GM12801 (cell line): ENCODE data around the gene PACS2.

Experiments
- TF ChIP-seq, protein P1 (sequence below): IDR thresholded peaks from one replicate; pipeline ENCODE4 v1.5.1; 2011; ENCODE audit warnings: control low read depth; ENCODE audit not compliant: insufficient read length; ENCODE audit errors: extremely low read depth

Gene PACS2

DNA sequence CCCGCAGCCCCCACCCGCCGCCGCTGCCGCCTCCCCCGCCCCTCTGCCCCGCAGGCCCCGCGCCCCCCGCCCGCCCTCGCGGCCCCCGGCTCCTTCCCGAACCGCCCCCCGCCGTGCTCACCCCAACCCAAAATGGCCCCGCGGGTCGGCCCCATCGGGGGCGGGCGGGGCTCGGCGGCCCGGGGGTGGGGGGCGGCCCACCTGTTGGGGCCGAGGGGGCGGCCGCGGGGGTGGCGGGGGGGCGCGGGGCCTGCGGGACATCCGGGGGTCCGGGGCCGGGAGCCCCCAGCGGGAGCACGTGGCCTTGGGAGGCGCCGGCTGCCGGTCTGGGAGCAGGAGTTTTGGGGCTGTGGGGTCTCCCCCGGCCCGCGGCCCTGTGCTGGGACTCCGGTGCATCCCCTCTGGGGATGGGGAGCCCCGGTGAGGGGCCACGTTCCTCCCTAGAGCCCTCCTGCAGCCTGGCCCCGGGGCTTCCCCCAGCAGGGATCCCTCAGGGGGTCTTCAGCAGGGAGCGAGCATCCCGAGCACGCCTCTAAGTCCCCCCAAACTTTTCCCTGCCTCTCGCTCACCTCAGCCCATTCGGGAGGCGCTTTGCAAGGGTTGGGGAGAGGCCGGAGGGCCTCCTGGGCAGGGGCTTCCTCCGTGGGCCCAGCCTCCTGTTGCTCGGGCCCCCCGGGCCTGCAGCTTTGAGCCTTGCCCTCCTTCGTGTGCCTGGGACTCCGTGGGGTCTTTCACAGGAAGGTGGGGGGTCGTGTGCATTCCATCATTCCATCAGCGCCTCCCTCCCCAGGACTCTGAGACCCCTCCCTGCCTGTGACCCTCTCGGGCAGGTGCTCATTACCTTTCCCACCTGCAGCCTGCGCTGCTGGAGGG, 105.8 kb downstream of the PACS2 start:
- TF ChIP-seq, protein P1, sequence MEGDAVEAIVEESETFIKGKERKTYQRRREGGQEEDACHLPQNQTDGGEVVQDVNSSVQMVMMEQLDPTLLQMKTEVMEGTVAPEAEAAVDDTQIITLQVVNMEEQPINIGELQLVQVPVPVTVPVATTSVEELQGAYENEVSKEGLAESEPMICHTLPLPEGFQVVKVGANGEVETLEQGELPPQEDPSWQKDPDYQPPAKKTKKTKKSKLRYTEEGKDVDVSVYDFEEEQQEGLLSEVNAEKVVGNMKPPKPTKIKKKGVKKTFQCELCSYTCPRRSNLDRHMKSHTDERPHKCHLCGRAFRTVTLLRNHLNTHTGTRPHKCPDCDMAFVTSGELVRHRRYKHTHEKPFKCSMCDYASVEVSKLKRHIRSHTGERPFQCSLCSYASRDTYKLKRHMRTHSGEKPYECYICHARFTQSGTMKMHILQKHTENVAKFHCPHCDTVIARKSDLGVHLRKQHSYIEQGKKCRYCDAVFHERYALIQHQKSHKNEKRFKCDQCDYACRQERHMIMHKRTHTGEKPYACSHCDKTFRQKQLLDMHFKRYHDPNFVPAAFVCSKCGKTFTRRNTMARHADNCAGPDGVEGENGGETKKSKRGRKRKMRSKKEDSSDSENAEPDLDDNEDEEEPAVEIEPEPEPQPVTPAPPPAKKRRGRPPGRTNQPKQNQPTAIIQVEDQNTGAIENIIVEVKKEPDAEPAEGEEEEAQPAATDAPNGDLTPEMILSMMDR, result no peak

DNA sequence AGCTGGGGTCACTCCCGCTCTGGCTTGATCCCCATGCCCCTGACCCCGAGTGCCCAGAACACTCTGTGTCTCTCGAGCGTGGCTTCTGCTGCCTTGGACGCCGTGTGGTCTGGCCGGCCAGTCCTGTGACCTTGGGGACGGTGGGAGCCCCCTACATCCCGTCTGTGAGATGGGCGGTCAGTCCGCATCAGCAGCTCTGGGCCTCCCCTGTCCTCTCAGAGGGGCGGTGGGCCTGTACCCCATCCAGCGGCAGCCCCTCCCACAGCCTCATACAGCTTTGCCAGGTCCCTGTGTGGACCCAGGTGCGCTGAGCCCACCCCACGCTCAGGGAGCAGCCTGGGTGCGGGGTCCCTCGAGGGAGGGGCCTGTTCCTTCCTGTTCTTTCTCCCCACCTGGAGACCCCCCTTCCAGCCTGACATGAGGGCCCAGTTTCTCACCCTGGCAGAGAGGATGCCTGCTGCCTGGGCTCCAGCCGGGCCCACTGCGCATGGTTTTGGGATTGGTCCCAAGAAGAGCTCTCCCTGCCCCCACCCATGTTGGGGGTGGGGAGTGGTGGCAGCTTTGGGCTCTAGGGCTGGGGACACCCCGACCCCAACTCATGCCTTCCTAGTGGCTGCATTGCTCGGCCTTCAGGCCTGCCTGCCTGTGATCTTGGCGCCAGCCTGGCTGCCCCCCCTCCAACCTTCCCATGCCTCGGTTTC, 106.6 kb downstream of the PACS2 start:
- TF ChIP-seq, protein P1, result no peak

DNA sequence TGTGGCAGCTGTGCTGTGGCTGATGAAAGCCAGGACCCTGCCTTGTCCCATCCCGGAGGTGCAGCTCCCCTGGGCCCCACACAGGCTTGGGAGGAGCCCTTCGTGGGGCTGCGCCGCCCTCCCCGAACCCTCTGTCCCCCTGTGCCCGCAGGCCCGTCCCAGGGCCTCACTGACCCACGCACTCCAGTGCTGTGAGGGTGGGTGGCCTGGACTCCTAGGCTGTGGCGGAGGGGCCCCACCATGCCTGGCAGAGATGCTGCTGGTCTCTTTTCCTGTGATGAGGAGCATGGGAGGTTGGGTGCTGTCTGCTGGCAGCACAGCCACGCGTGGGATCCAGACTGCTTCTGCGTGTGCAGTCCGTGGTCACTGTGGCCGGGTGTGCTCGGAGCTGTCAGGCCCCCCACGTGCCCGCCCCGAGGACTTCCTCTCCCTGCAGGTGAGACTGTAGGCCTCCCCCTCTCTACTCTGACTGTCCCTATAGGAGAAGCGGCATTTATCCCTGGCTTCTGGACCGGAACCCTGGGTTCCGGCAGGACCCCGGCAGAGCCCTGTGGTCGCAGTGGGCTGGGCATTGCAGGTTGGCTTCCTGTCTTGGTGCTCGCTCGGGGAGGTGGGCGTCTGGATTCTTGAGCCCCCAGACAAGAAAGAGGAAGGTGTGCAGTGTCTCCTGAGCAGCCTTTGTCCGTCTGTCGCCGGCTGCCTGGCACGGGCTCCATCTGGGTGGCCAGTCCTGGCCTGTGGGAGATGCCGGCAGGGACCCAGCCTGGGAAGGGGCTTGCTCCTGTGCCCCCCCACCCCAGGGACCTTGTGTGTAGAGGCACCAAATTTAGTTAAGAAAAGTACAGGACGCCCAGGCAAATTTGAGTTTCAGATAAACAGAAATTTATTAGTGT, 107.4 kb downstream of the PACS2 start:
- TF ChIP-seq, protein P1, result no peak

DNA sequence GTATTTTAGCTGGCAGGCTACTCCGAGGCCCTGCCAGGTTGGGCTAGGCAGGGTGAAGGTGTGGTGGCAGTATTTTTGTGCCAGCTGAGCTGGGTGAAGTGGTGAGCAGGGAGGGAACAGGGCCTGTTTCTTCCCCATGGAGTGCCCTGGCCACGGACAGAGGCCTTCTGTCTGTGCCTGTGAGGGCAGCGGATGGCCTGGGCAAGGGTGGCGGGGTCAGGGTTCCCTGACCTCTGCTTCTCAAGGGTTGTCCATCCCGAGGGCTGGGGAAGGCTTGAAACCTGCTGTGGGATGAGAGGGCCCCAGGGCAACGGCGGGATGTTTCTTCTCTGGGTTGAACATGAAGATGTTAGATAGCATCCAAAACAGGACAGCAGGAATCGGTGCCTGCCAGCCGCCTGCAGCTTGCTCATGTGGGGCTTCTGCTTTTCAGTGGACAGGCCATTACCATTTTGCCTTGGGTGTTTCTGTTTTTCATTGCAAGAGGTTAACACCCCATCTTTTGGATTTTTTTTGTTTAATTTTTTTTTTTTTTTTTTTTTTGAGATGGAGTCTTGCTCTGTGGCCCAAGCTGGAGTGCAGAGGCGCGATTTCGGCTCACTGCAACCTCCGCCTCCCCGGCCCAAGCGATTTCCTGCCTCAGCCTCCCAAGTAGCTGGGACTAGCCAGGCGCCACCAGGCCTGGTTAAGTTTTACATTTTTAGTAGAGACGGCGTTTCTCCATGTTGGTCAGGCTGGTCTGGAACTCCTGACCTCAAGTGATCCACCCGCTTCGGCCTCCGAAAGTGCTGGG, 108.3 kb downstream of the PACS2 start:
- TF ChIP-seq, protein P1, result no peak

DNA sequence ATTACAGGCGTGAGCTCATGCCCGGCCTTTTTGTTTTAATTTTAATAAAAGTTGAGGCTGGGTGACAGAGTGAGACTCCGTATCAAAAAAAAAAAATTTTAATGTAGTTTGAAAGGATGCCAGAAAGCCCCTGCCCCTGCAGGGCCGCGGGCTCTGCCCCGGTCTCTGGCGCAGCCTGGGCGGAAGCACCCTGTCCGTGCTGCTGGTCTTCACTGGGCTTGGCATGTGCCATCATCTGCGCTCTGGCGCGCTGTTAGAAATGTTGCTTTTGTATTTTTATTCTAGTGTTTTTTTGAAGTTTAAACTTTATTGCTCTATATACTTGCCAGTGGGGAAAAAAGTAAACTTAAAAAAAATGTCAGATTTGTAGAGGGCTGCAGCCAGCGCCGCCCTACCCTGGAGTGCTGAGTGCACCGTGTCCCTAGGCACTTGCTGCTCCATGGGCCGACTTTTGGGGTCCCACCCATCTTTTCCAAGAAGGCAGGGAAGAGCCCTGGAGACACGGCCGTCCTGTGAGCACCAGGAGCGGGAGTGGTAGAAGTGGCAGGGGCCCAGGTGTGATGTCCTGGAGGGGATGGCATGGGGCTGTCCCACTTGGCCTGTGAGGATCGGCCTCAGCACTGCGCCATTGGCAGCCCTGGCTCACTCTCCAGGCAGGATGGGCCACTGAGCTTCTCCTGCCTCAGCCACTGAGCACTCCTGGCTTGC, 109.1 kb downstream of the PACS2 start:
- TF ChIP-seq, protein P1, result no peak

DNA sequence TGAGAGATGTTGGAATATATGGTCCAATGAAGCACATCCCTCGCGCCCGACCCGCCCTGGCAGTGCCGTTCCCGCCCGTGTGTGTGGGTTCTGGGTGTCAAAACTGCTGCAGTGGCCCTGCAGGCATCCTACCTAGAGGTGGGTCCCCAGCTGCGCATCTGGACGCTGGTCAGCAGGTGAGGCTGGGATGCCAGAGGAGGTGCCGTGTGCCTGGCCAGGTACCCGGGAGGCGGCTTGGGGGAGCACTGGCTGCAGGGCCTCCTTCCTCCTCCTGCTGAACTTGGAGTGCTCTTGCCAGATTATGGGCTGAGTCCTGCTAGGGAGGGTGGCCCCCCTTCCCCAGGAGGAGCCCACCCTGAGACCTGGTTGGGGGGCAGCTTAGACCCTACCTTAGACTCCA, 110.3 kb downstream of the PACS2 start:
- TF ChIP-seq, protein P1, result no peak
